ENCODE data around the gene ZNF586.

Gene ZNF586

GRCh38 chr19:57825511-57825910 lies 56.0 kb downstream of the ZNF586 start:
- DNase-seq (ENCODE audit: low spot score): no peak
- in situ Hi-C loops (cut with MboI; ENCODE audit: low sequenced_read_pairs, unreplicated experiment): no loop called here
- TF ChIP-seq CTCF (IDR thresholded peaks at IDR 0.05; ENCODE audit: borderline replicate concordance, control extremely low read depth, extremely low read depth, insufficient read depth, missing control alignments): no peak

GRCh38 chr19:57829316-57829715 lies 59.8 kb downstream of the ZNF586 start:
- TF ChIP-seq CTCF (IDR thresholded peaks at IDR 0.05; ENCODE audit: borderline replicate concordance, control extremely low read depth, extremely low read depth, insufficient read depth, missing control alignments): no peak
- DNase-seq (ENCODE audit: low spot score): no peak
- in situ Hi-C loops (cut with MboI; ENCODE audit: low sequenced_read_pairs, unreplicated experiment): no loop called here

GRCh38 chr19:57830071-57830602 lies 60.7 kb downstream of the ZNF586 start, which contains the start of gene ZNF587B:
Gene ZNF587B (plus strand): TSS chr19:57830299. CDS start chr19:57830529, 230 bp downstream.
- DNase-seq (ENCODE audit: low spot score): no peak
- in situ Hi-C loops (cut with MboI; ENCODE audit: low sequenced_read_pairs, unreplicated experiment): no loop called here

More at GRCh38 chr19:57830071-57830602, 60.7 kb downstream of the ZNF586 start, which contains the start of gene ZNF587B:
- no peak for TF ChIP-seq CTCF (IDR thresholded peaks at IDR 0.05; ENCODE audit: borderline replicate concordance, control extremely low read depth, extremely low read depth, insufficient read depth, missing control alignments)

Data from GM13976 (cell line).